Measurements from ENCODE around the gene MAPKAP1. TPM values are rescaled to one million over a fixed set of nuclear protein-coding genes. Genes with fewer than 3 reads are reported as not detected.

MAPKAP1 gene
- total RNA-seq, 1 experiment from 2014 or later = 55.5 TPM

DNA sequence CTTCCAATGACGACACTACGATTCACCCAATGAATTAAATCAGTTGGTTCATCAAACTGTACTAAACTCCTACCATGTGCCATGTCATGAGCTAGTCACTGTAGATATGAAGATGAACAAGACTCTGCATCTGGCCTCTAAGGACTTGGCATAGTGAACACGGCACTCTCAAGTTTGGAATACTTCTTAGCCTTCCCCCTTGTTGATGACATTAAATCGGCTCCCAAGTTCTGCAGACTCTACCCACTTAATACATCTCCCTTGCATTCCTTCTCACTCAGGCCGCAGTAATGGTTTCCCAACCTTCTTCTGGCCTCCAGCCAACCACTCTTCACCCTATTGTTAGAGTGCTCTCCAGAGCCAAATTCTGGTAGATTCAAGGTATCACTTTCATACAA is 184.7 kb downstream of the MAPKAP1 start:
- no peaks in the 10 kb centered on the region for H3K36me3 Mint-ChIP-seq (ENCODE audit: insufficient read depth, unreplicated experiment)
- no peak for DNase-seq
- BruUV-seq (replicated peaks) = no TSS peak
- H3K4me1 Mint-ChIP-seq (ENCODE audit: low read depth, unreplicated experiment) = peaks cover 18% of the 10 kb centered on the region
- H3K27ac Mint-ChIP-seq (ENCODE audit: unreplicated experiment) = peak overlapping the region; percentile 9
- intact Hi-C loops (cut with micrococcal nuclease; ENCODE audit: unreplicated experiment) = no loop called here
- TF ChIP-seq, protein P1, sequence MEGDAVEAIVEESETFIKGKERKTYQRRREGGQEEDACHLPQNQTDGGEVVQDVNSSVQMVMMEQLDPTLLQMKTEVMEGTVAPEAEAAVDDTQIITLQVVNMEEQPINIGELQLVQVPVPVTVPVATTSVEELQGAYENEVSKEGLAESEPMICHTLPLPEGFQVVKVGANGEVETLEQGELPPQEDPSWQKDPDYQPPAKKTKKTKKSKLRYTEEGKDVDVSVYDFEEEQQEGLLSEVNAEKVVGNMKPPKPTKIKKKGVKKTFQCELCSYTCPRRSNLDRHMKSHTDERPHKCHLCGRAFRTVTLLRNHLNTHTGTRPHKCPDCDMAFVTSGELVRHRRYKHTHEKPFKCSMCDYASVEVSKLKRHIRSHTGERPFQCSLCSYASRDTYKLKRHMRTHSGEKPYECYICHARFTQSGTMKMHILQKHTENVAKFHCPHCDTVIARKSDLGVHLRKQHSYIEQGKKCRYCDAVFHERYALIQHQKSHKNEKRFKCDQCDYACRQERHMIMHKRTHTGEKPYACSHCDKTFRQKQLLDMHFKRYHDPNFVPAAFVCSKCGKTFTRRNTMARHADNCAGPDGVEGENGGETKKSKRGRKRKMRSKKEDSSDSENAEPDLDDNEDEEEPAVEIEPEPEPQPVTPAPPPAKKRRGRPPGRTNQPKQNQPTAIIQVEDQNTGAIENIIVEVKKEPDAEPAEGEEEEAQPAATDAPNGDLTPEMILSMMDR (IDR thresholded peaks at IDR 0.05; ENCODE audit: unreplicated experiment) = no peak
- H3K27me3 Mint-ChIP-seq (ENCODE audit: unreplicated experiment) = no peaks in the 10 kb centered on the region
- no peak overlapping the region for H3K4me3 Mint-ChIP-seq (ENCODE audit: low read depth, unreplicated experiment)
- no peaks in the 10 kb centered on the region for H3K9me3 Mint-ChIP-seq (ENCODE audit: low read depth, unreplicated experiment)
- CTCF ChIA-PET = interaction anchor here (0.7 kb wide), 1 partner anchor 1115 kb away, joined by 3 read pairs; no protein-coding TSS in a partner anchor

DNA sequence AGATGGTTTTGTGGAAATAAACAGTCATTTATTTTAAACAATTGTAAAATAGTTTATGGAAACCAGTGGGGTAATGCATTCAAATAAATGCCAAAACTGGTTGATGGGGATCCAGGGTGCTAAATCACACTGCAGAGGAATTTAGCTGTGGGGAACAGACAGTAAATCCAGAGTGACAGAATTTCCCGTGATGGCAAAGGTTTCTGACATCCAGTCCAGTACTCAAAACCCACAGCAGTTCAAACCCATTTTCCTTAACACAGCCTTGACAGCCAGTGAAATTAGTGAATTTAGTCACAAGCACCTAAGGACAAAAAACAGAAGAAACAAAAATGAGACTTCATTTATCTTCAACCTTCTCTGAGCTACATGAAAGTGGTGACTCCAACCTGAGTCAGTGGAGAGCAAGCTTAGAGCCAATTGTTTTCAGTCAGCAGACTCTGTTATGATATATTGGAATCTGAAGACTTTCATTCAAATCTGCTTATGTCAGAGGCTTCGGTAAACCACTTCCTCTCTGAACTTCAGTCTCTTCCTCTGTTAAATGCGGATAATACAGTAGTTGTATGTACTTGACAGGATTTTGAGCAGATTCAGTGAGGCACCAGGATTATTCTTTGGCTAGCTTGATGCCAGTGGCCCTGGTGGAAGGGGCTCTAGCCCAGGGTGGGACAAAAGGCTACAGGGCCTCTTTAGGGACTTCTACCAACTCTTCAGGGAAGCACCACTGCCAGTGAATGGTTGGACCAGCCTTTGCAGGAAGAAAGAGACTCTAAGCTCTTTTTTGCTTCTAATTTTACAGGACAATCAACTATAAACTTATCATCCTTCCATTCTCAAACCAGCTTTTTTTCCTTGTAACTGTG is 185.3 kb downstream of the MAPKAP1 start:
- H3K9me3 Mint-ChIP-seq (ENCODE audit: low read depth, unreplicated experiment) = no peaks in the 10 kb centered on the region
- peaks cover 18% of the 10 kb centered on the region for H3K4me1 Mint-ChIP-seq (ENCODE audit: low read depth, unreplicated experiment)
- peak overlapping the region; percentile 9 for H3K27ac Mint-ChIP-seq (ENCODE audit: unreplicated experiment)
- TF ChIP-seq, protein P1 (IDR thresholded peaks at IDR 0.05; ENCODE audit: unreplicated experiment) = no peak
- intact Hi-C loops (cut with micrococcal nuclease; ENCODE audit: unreplicated experiment) = no loop called here
- no peaks in the 10 kb centered on the region for H3K36me3 Mint-ChIP-seq (ENCODE audit: insufficient read depth, unreplicated experiment)
- BruUV-seq (replicated peaks) = no TSS peak
- no peak for DNase-seq
- no peak overlapping the region for H3K4me3 Mint-ChIP-seq (ENCODE audit: low read depth, unreplicated experiment)
- CTCF ChIA-PET = interaction anchor here (0.7 kb wide), 1 partner anchor 1115 kb away, joined by 3 read pairs; no protein-coding TSS in a partner anchor
- H3K27me3 Mint-ChIP-seq (ENCODE audit: unreplicated experiment) = no peaks in the 10 kb centered on the region

DNA sequence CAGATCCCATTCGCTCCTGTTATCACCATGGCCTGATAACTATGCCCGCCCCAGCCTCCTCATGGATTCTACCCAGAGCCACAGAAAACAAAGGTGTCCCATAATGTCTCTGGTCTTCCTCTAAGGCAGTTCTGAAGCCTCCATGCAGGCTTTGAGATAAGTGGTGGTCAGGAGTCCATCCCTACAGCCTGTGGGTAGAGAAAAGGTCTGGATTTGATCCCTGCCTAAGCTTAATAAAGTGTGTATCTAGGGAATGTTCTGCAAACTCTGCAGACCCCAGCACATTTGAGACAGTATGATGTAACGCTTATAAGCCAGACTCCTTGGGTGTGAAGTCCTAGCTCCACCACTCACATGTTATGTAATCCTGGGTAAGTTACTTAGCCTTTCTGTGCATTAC is 187.3 kb downstream of the MAPKAP1 start:
- H3K27me3 Mint-ChIP-seq (ENCODE audit: unreplicated experiment) = no peaks in the 10 kb centered on the region
- H3K27ac Mint-ChIP-seq (ENCODE audit: unreplicated experiment) = no peak overlapping the region
- H3K4me1 Mint-ChIP-seq (ENCODE audit: low read depth, unreplicated experiment) = peaks cover 18% of the 10 kb centered on the region
- intact Hi-C loops (cut with micrococcal nuclease; ENCODE audit: unreplicated experiment) = no loop called here
- H3K4me3 Mint-ChIP-seq (ENCODE audit: low read depth, unreplicated experiment) = no peak overlapping the region
- TF ChIP-seq, protein P1 (IDR thresholded peaks at IDR 0.05; ENCODE audit: unreplicated experiment) = no peak
- no peaks in the 10 kb centered on the region for H3K36me3 Mint-ChIP-seq (ENCODE audit: insufficient read depth, unreplicated experiment)
- H3K9me3 Mint-ChIP-seq (ENCODE audit: low read depth, unreplicated experiment) = no peaks in the 10 kb centered on the region
- CTCF ChIA-PET = no interaction called here
- no peak for DNase-seq
- BruUV-seq (replicated peaks) = no TSS peak

DNA sequence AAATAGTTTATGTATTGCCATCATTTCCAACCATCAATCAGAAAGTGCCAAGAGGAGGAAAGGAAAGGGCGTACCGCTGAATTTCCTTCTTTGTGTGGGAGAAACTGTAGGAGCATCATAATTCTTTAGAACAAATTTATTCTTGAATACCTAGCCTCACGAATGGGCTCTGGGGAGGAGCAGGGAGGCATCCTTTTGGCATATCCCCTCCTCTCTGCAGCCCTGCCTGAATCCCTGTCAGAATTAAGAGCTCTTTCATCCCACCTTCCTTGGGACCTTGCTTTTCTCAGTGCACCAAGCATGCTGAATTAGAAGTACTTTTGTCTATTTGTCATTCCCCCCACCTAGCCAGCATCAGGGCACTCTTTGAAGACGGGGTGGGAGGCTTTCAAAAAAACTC is 189.4 kb downstream of the MAPKAP1 start:
- H3K4me1 Mint-ChIP-seq (ENCODE audit: low read depth, unreplicated experiment) = peaks cover 20% of the 10 kb centered on the region
- no peaks in the 10 kb centered on the region for H3K9me3 Mint-ChIP-seq (ENCODE audit: low read depth, unreplicated experiment)
- TF ChIP-seq, protein P1 (IDR thresholded peaks at IDR 0.05; ENCODE audit: unreplicated experiment) = no peak
- no peaks in the 10 kb centered on the region for H3K27me3 Mint-ChIP-seq (ENCODE audit: unreplicated experiment)
- intact Hi-C loops (cut with micrococcal nuclease; ENCODE audit: unreplicated experiment) = no loop called here
- BruUV-seq (replicated peaks) = no TSS peak
- H3K27ac Mint-ChIP-seq (ENCODE audit: unreplicated experiment) = no peak overlapping the region
- no peaks in the 10 kb centered on the region for H3K36me3 Mint-ChIP-seq (ENCODE audit: insufficient read depth, unreplicated experiment)
- CTCF ChIA-PET = no interaction called here
- H3K4me3 Mint-ChIP-seq (ENCODE audit: low read depth, unreplicated experiment) = no peak overlapping the region
- no peak for DNase-seq

Measured in Calu3 (cell line).